HG03469 (cell line): ENCODE measurements around the gene OSER1.
A peak's percentile ranks its signal among the peaks of the same experiment; 100 is the strongest.
"Not testable (repeated sequence)": the region's sequence is repeated elsewhere in the genome, so short reads cannot be mapped to it uniquely, and the experiment has no call there.

Experiments
- ATAC-seq: cut with Tn5 transposase; IDR thresholded peaks from one replicate; pipeline ENCODE4 v1.9.1; 2021; ENCODE audit warnings: mild to moderate bottlenecking, moderate library complexity, moderate number of reproducible peaks; ENCODE audit not compliant: unreplicated experiment

Gene OSER1

GRCh38 chr20:44210406-44211176 lies at the start of gene OSER1:
OSER1 (minus strand) TSS chr20:44210771; CDS start chr20:44206957, 3,814 bp downstream.
- peak; percentile 68 for ATAC-seq

- no peak for ATAC-seq
Observed at GRCh38 chr20:44258226-44258890, 47.8 kb upstream of the OSER1 start.

- ATAC-seq, result no peak
Observed at GRCh38 chr20:44256961-44257360, 46.4 kb upstream of the OSER1 start.

GRCh38 chr20:44255942-44256341 lies 45.4 kb upstream of the OSER1 start:
- ATAC-seq, result no peak

GRCh38 chr20:44254073-44254472 lies 43.5 kb upstream of the OSER1 start:
- no peak for ATAC-seq

GRCh38 chr20:44253528-44253927 lies 43.0 kb upstream of the OSER1 start:
- no peak for ATAC-seq

GRCh38 chr20:44251284-44251683 lies 40.7 kb upstream of the OSER1 start:
- ATAC-seq, result no peak

- ATAC-seq, result no peak
Observed at GRCh38 chr20:44248410-44248759, 37.8 kb upstream of the OSER1 start.

GRCh38 chr20:44247586-44248409 lies 37.2 kb upstream of the OSER1 start:
- ATAC-seq, result no peak

- no peak for ATAC-seq
Observed at GRCh38 chr20:44247131-44247571, 36.6 kb upstream of the OSER1 start, which contains the start of gene GDAP1L1. GDAP1L1 (plus strand) TSS chr20:44247308; CDS start chr20:44247335, 27 bp downstream.

- ATAC-seq, result no peak
Observed at GRCh38 chr20:44245977-44246376, 35.4 kb upstream of the OSER1 start.

- ATAC-seq, result no peak
Observed at GRCh38 chr20:44241796-44242195, 31.2 kb upstream of the OSER1 start.

GRCh38 chr20:44236840-44237239 lies 26.3 kb upstream of the OSER1 start:
- not testable (repeated sequence) for ATAC-seq

- no peak for ATAC-seq
Observed at GRCh38 chr20:44235702-44236101, 25.1 kb upstream of the OSER1 start.

- ATAC-seq, result no peak
Observed at GRCh38 chr20:44234566-44235317, 24.2 kb upstream of the OSER1 start.

GRCh38 chr20:44233436-44234016 lies 23.0 kb upstream of the OSER1 start:
- ATAC-seq, result no peak

GRCh38 chr20:44232469-44232856 lies 21.9 kb upstream of the OSER1 start:
- ATAC-seq, result not testable (repeated sequence)

GRCh38 chr20:44231713-44232468 lies 21.3 kb upstream of the OSER1 start:
- ATAC-seq, result no peak

- ATAC-seq, result no peak
Observed at GRCh38 chr20:44231193-44231592, 20.6 kb upstream of the OSER1 start.
